ENCODE data around the gene NEGR1. TPM values are rescaled to one million over a fixed set of nuclear protein-coding genes. Genes with fewer than 3 reads are reported as not detected.

The NEGR1 gene
- total and polyA plus RNA-seq, 8 donors = 1.2 to 35.4 (median 7.7) TPM

DNA sequence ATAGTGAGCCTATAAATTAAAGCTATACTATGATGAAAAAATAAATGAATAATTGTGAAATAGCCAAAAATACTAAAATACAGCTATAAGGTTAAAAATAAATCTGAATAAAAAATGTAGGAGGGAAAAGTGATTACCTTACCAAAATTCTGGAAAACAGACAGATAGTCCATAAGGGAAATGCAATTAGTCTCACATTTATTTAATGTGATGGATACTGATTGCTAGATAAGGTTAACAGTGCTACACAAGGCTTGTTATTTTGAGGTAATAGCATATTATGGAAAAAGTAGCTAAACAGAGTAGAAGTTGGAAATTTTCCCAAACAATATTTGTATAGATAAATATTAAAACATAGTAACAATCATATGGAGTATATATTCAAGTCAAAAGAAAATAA, 413.0 kb downstream of the NEGR1 start:
- H3K27ac ChIP-seq = no peak overlapping the region
- DNase-seq = no peak
- no peaks in the 10 kb centered on the region for H3K36me3 ChIP-seq
- no peaks in the 10 kb centered on the region for H3K4me1 ChIP-seq
- no peaks in the 10 kb centered on the region for H3K27me3 ChIP-seq
- intact Hi-C loops (cut with DNase I; ENCODE audit: low total_unique reads) = no loop called here
- TF ChIP-seq POLR2AphosphoS5 (IDR thresholded peaks at IDR 0.05) (no peak), POLR2A (IDR thresholded peaks at IDR 0.05) (no peak), EP300 (IDR thresholded peaks at IDR 0.05) (no peak)
- TF ChIP-seq, protein P1, sequence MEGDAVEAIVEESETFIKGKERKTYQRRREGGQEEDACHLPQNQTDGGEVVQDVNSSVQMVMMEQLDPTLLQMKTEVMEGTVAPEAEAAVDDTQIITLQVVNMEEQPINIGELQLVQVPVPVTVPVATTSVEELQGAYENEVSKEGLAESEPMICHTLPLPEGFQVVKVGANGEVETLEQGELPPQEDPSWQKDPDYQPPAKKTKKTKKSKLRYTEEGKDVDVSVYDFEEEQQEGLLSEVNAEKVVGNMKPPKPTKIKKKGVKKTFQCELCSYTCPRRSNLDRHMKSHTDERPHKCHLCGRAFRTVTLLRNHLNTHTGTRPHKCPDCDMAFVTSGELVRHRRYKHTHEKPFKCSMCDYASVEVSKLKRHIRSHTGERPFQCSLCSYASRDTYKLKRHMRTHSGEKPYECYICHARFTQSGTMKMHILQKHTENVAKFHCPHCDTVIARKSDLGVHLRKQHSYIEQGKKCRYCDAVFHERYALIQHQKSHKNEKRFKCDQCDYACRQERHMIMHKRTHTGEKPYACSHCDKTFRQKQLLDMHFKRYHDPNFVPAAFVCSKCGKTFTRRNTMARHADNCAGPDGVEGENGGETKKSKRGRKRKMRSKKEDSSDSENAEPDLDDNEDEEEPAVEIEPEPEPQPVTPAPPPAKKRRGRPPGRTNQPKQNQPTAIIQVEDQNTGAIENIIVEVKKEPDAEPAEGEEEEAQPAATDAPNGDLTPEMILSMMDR (IDR thresholded peaks at IDR 0.05) = no peak
- H3K4me3 ChIP-seq = no peak overlapping the region
- no peaks in the 10 kb centered on the region for H3K9me3 ChIP-seq

GRCh38 chr1:71862756-71863155, 419.6 kb downstream of the NEGR1 start:
- 71 to 84% (median 75%) methylated on average over 2 of the region's 2 CpGs for WGBS, 5 donors
- Histone ChIP-seq H3K4me3 (no peak overlapping the region), H3K9me3 (no peaks in the 10 kb centered on the region), H3K27ac (no peak overlapping the region), H3K36me3 (no peaks in the 10 kb centered on the region), H3K4me1 (no peaks in the 10 kb centered on the region), H3K27me3 (no peaks in the 10 kb centered on the region)
- intact Hi-C loops (cut with DNase I; ENCODE audit: low total_unique reads) = no loop called here
- no peak for DNase-seq
- TF ChIP-seq POLR2A (IDR thresholded peaks at IDR 0.05) (no peak), EP300 (IDR thresholded peaks at IDR 0.05) (no peak), POLR2AphosphoS5 (IDR thresholded peaks at IDR 0.05) (no peak)
- TF ChIP-seq, protein P1 (IDR thresholded peaks at IDR 0.05) = no peak

DNA sequence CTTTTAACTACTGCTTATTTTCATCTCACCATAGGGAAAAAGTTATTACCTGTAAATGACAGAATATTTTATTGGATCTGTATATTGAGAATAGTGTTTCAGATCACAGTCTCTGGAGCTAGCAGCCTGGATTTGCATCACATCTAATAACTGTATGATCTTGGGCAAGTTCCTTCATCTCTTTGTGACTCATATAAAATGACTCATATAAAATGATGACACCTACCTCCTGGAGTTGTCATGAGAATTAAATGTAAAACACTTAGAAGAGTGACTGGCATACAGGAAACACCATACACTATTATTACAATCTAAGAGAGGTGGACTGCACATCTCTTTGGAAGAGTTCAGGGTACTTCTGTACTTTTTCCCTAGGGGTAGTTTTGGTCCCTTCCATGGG, 421.3 kb downstream of the NEGR1 start:
- H3K36me3 ChIP-seq = no peaks in the 10 kb centered on the region
- H3K4me1 ChIP-seq = no peaks in the 10 kb centered on the region
- no peak for DNase-seq
- intact Hi-C loops (cut with DNase I; ENCODE audit: low total_unique reads) = no loop called here
- TF ChIP-seq EP300 (IDR thresholded peaks at IDR 0.05) = no peak
- TF ChIP-seq POLR2A (IDR thresholded peaks at IDR 0.05) = no peak
- TF ChIP-seq POLR2AphosphoS5 (IDR thresholded peaks at IDR 0.05) = no peak
- TF ChIP-seq, protein P1 (IDR thresholded peaks at IDR 0.05) = no peak
- no peaks in the 10 kb centered on the region for H3K9me3 ChIP-seq
- no peaks in the 10 kb centered on the region for H3K27me3 ChIP-seq
- H3K27ac ChIP-seq = no peak overlapping the region
- H3K4me3 ChIP-seq = no peak overlapping the region

- no peak for DNase-seq
- Histone ChIP-seq H3K4me3 (no peak overlapping the region), H3K4me1 (no peaks in the 10 kb centered on the region), H3K27ac (no peak overlapping the region), H3K9me3 (no peaks in the 10 kb centered on the region), H3K27me3 (no peaks in the 10 kb centered on the region), H3K36me3 (no peaks in the 10 kb centered on the region)
- TF ChIP-seq POLR2A (IDR thresholded peaks at IDR 0.05) (no peak), POLR2AphosphoS5 (IDR thresholded peaks at IDR 0.05) (no peak), EP300 (IDR thresholded peaks at IDR 0.05) (no peak)
- TF ChIP-seq, protein P1 (IDR thresholded peaks at IDR 0.05) = no peak
- 79 to 98% (median 96%) methylated on average over 2 of the region's 2 CpGs for WGBS, 5 donors
- intact Hi-C loops (cut with DNase I; ENCODE audit: low total_unique reads) = no loop called here
Measured at GRCh38 chr1:71859806-71860205, 422.5 kb downstream of the NEGR1 start.

All from stomach (tissue), 9 donors.